Ishikawa (cell line): ENCODE results near the gene MOB3B.

Experiments
- CEBPB ChIP-seq: IDR thresholded peaks from 2 replicates; pipeline ENCODE4 v1.6.1; 2012
- CREB1 ChIP-seq: IDR thresholded peaks from 2 replicates; pipeline ENCODE4 v1.6.1; 2012; ENCODE audit warnings: low read depth
- EGR1 ChIP-seq: IDR thresholded peaks from 2 replicates; pipeline ENCODE4 v1.6.1; 2012
- EP300 ChIP-seq: IDR thresholded peaks from 2 replicates; pipeline ENCODE4 v1.6.1; 2012; ENCODE audit warnings: borderline replicate concordance
- FOXM1 ChIP-seq: IDR thresholded peaks from 2 replicates; pipeline ENCODE4 v1.6.1; 2012; ENCODE audit warnings: low read depth, borderline replicate concordance
- MAX ChIP-seq: IDR thresholded peaks from 2 replicates; pipeline ENCODE4 v1.6.1; 2012
- NFIC ChIP-seq: IDR thresholded peaks from 2 replicates; pipeline ENCODE4 v1.6.1; 2012
- RAD21 ChIP-seq: IDR thresholded peaks from 2 replicates; pipeline ENCODE4 v1.6.1; 2012; ENCODE audit warnings: low read depth
- REST ChIP-seq: IDR thresholded peaks from 2 replicates; pipeline ENCODE4 v1.6.1; 2012; ENCODE audit warnings: low read depth, mild to moderate bottlenecking
- TAF1 ChIP-seq: IDR thresholded peaks from 2 replicates; pipeline ENCODE4 v1.6.1; 2012; ENCODE audit warnings: low read depth, mild to moderate bottlenecking
- TCF12 ChIP-seq: IDR thresholded peaks from 2 replicates; pipeline ENCODE4 v1.6.1; 2012; ENCODE audit warnings: low read depth
- TEAD4 ChIP-seq: IDR thresholded peaks from 2 replicates; pipeline ENCODE4 v1.6.1; 2012
- USF1 ChIP-seq: IDR thresholded peaks from 2 replicates; pipeline ENCODE4 v1.6.1; 2012
- YY1 ChIP-seq: IDR thresholded peaks from 2 replicates; pipeline ENCODE4 v1.6.1; 2012; ENCODE audit warnings: low read depth
- ZBTB7A ChIP-seq: IDR thresholded peaks from 2 replicates; pipeline ENCODE4 v1.6.1; 2012; ENCODE audit warnings: low read depth

The MOB3B gene

GRCh38 chr9:27468462-27469110, 61.0 kb downstream of the MOB3B start:
- TF ChIP-seq REST (no peak), EGR1 (no peak), RAD21 (no peak), FOXM1 (no peak), CEBPB (no peak), USF1 (no peak), YY1 (no peak), NFIC (no peak)

GRCh38 chr9:27468000-27468399, 61.6 kb downstream of the MOB3B start:
- TF ChIP-seq TEAD4 (no peak), ZBTB7A (no peak), REST (no peak), YY1 (no peak), TCF12 (no peak), FOXM1 (no peak), NFIC (no peak), CREB1 (no peak), USF1 (no peak), MAX (no peak), EP300 (no peak), CEBPB (no peak), RAD21 (no peak), EGR1 (no peak), TAF1 (no peak)

- TF ChIP-seq TEAD4 (no peak), YY1 (no peak), REST (no peak), NFIC (no peak), CEBPB (no peak), EGR1 (no peak), TCF12 (no peak), MAX (no peak), CREB1 (no peak), FOXM1 (no peak), ZBTB7A (no peak), USF1 (no peak), EP300 (no peak), RAD21 (no peak)
Observed at GRCh38 chr9:27467486-27467885, 62.1 kb downstream of the MOB3B start.

- TF ChIP-seq RAD21 (no peak), CEBPB (no peak), MAX (no peak), FOXM1 (no peak), TEAD4 (no peak), REST (no peak)
Observed at GRCh38 chr9:27462846-27463245, 66.8 kb downstream of the MOB3B start.
